CD4-positive, alpha-beta T cell treated with Interleukin-17A for 4 hours (primary cell): ENCODE measurements around the gene NUP50.

Source experiments
- DNase-seq: peaks from one replicate; pipeline ENCODE4 v3.0.0-alpha.2; 2020; ENCODE audit warnings: mixed read lengths

The NUP50 gene

GRCh38 chr22:45163451-45164269 is at the start of gene NUP50:
Gene NUP50, plus strand, starts transcription at chr22:45163925. Its CDS starts 4,253 bp downstream, at chr22:45168178.
- peak; percentile 97 for DNase-seq

GRCh38 chr22:45120440-45120839 is 43.3 kb upstream of the NUP50 start:
- no peak for DNase-seq

GRCh38 chr22:45120931-45121330 is 42.8 kb upstream of the NUP50 start:
- DNase-seq = no peak

GRCh38 chr22:45124176-45124847 is 39.4 kb upstream of the NUP50 start:
- no peak for DNase-seq

GRCh38 chr22:45125188-45125587 is 38.5 kb upstream of the NUP50 start:
- no peak for DNase-seq

GRCh38 chr22:45127866-45128265 is 35.9 kb upstream of the NUP50 start:
- DNase-seq = no peak

GRCh38 chr22:45129703-45130524 is 33.8 kb upstream of the NUP50 start:
- no peak for DNase-seq

- DNase-seq = no peak
Measured at GRCh38 chr22:45130891-45131290, 32.8 kb upstream of the NUP50 start.

- no peak for DNase-seq
Measured at GRCh38 chr22:45131749-45132148, 32.0 kb upstream of the NUP50 start.

- no peak for DNase-seq
Measured at GRCh38 chr22:45134313-45134712, 29.4 kb upstream of the NUP50 start.

GRCh38 chr22:45136594-45136993 is 27.1 kb upstream of the NUP50 start:
- DNase-seq = no peak

GRCh38 chr22:45139693-45140092 is 24.0 kb upstream of the NUP50 start:
- no peak for DNase-seq

- no peak for DNase-seq
Measured at GRCh38 chr22:45142376-45142775, 21.3 kb upstream of the NUP50 start.

- DNase-seq = no peak
Measured at GRCh38 chr22:45144916-45145315, 18.8 kb upstream of the NUP50 start.

- no peak for DNase-seq
Measured at GRCh38 chr22:45149671-45150070, 14.1 kb upstream of the NUP50 start.

- no peak for DNase-seq
Measured at GRCh38 chr22:45150139-45150538, 13.6 kb upstream of the NUP50 start.

GRCh38 chr22:45151503-45151902 is 12.2 kb upstream of the NUP50 start:
- DNase-seq = no peak

- no peak for DNase-seq
Measured at GRCh38 chr22:45154383-45154782, 9.3 kb upstream of the NUP50 start.

GRCh38 chr22:45155050-45155840 is 8.5 kb upstream of the NUP50 start:
- DNase-seq = no peak

- DNase-seq = no peak
Measured at GRCh38 chr22:45157907-45158306, 5.8 kb upstream of the NUP50 start.

GRCh38 chr22:45159652-45160462 is 3.9 kb upstream of the NUP50 start:
- DNase-seq = no peak

GRCh38 chr22:45162531-45162930 is 1.2 kb upstream of the NUP50 start:
- no peak for DNase-seq
